ENCODE data around the gene APOA1.

Gene APOA1

DNA sequence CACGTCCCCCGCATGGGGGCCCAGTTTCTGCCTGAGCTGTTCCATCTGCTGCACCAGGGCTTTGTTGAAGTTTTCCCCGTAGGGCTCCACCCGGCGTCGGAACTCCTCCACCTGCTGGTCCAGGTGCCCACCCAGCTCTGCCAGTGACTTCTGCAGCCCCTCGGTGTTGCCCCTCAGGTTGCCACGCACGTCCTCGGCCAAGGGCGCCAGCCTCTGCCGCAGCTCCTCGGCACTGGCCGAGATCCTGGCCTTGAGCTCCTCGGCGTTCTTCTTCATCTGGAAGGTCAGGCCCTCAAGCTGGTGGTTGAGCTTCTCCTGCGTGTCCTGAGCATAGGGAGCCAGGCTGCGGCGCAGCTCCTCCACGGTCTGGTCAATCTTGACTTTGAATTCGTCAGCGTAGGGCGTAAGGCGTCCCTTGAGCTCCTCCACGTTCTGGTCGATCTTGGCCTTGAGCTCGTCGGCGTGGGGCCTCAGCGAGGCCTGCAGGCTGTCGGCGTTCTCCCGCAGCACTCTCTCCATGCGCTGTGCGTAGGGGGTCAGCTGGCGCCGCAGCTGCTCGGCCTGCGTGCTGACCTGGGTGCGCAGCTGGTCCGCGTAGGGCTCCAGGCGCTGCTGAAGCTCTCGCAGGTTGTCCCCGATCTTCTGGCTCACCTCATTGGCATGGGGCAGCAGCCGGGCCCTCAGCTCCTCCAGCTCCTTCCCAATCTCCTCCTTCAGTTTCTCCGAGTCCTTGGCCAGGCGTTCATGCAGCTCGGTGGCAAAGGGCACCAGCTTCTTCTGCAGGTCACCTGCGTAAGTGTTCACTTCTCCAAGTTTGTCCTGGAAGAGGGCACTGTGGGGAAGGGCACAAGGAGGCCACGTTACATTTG lies 16.1 kb downstream of the APOA1 start:
- Histone ChIP-seq H3K27ac (ENCODE audit: low read depth, low read length) (no peak overlapping the region), H3K9ac (ENCODE audit: low read depth in 1 of 2, low read length in 2 of 2) (peak overlapping the region; percentile 12 to 42), H3K4me3 (ENCODE audit: low read depth in 1 of 2, low read length in 2 of 2) (peak overlapping the region; percentile 16 to 58), H3K36me3 (ENCODE audit: control insufficient read depth in 1 of 2, insufficient read depth in 2 of 2, low read length in 2 of 2) (no peaks in the 10 kb centered on the region), H3K27me3 (ENCODE audit: control insufficient read depth in 1 of 2, insufficient read depth in 2 of 2, low read length in 2 of 2) (no peaks in the 10 kb centered on the region), H3K9me3 (ENCODE audit: control insufficient read depth in 1 of 2, low read length in 2 of 2) (no peaks in the 10 kb centered on the region), H3K4me1 (ENCODE audit: control insufficient read depth in 1 of 2, insufficient read depth in 2 of 2, low read length in 2 of 2) (peaks cover 9 to 16% of the 10 kb centered on the region in 2 donors)

DNA sequence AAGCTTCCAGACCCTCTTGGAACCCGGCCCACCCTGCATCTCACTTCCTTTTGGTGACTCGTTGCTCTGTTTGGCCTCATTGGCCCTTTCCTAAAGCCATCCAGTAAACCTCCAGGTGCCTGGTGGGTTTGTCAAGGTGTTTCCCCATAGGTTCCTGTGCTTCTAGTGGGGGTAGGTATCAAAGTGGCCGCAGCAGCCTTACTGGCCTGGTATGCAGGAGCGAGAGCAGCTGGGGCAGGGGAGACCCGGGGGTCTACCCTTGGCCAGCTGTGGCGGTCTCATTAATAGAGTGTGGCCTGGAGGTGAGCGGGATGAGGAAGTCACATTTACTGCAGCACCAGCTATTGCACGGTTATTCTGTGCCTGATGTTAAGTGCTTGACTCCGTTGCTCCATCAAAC lies 18.4 kb downstream of the APOA1 start:
- no peaks in the 10 kb centered on the region for H3K27me3 ChIP-seq (ENCODE audit: control insufficient read depth in 1 of 2, insufficient read depth in 2 of 2, low read length in 2 of 2)
- H3K9me3 ChIP-seq (ENCODE audit: control insufficient read depth in 1 of 2, low read length in 2 of 2): no peaks in the 10 kb centered on the region
- H3K4me3 ChIP-seq (ENCODE audit: low read depth in 1 of 2, low read length in 2 of 2): no peak overlapping the region
- no peaks in the 10 kb centered on the region for H3K36me3 ChIP-seq (ENCODE audit: control insufficient read depth in 1 of 2, insufficient read depth in 2 of 2, low read length in 2 of 2)
- H3K9ac ChIP-seq (ENCODE audit: low read depth in 1 of 2, low read length in 2 of 2): no peak overlapping the region
- H3K4me1 ChIP-seq (ENCODE audit: control insufficient read depth in 1 of 2, insufficient read depth in 2 of 2, low read length in 2 of 2): peaks cover 2 to 13% of the 10 kb centered on the region in 2 donors
- H3K27ac ChIP-seq (ENCODE audit: low read depth, low read length): no peak overlapping the region

DNA sequence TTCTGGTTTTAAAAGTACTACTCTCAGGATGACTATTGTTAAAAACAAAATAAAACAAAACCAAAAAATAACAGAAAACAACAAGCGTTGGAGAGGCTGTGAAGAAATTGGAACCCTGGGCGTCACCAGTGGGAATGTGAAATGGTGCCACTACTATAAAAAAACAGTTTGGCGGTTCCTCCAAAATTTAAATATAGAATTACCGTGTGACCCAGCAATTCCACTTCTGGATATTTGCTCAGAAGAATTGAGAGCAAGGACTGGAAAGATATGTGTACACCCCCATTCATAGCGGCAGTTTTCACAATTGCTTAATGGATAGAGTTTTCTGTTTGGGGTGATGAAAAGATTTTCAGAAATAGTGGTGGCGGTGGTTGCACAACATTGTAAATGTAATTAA lies 22.9 kb downstream of the APOA1 start:
- no peak overlapping the region for H3K9ac ChIP-seq (ENCODE audit: low read depth in 1 of 2, low read length in 2 of 2)
- no peaks in the 10 kb centered on the region for H3K9me3 ChIP-seq (ENCODE audit: control insufficient read depth in 1 of 2, low read length in 2 of 2)
- H3K27me3 ChIP-seq (ENCODE audit: control insufficient read depth in 1 of 2, insufficient read depth in 2 of 2, low read length in 2 of 2): no peaks in the 10 kb centered on the region
- no peak overlapping the region for H3K4me3 ChIP-seq (ENCODE audit: low read depth in 1 of 2, low read length in 2 of 2)
- H3K36me3 ChIP-seq (ENCODE audit: control insufficient read depth in 1 of 2, insufficient read depth in 2 of 2, low read length in 2 of 2): no peaks in the 10 kb centered on the region
- H3K4me1 ChIP-seq (ENCODE audit: control insufficient read depth in 1 of 2, insufficient read depth in 2 of 2, low read length in 2 of 2): peaks cover 0 to 9% of the 10 kb centered on the region in 2 donors
- H3K27ac ChIP-seq (ENCODE audit: low read depth, low read length): no peak overlapping the region

DNA sequence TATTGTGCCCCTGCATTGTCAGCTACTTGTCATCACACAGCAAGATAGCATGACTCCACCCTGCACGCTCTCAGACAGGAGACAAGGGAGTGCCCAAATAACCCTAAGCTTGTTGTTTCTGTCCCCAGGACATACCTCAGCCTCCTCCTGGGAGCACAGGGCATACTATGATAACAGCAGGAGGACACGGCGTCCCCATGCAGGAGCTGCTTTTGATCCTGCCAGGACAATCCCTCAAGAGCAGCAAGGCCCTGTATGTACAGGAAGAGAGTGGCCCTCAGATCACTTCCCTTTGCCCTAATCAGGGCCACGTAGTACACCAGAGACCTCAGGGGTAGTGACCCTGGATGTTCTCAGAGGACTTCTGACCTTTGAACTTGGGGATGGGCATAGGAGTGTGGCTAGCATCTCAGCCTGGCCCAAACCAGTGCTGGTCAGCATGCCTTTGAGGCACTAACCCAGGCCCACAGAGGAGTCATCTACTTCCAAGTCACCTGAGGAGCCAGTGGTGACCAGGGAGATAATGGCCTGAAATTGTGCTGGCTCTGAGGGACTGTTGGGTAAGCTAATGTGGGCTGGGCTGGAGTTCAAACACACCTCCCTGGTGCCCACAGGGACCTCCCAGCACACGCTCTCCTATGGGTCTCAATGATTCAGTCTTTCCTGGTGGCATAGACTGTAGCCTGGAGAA lies 23.5 kb downstream of the APOA1 start:
- Histone ChIP-seq H3K4me1 (ENCODE audit: control insufficient read depth in 1 of 2, insufficient read depth in 2 of 2, low read length in 2 of 2) (peaks cover under 1 to 10% of the 10 kb centered on the region in 2 donors), H3K27me3 (ENCODE audit: control insufficient read depth in 1 of 2, insufficient read depth in 2 of 2, low read length in 2 of 2) (no peaks in the 10 kb centered on the region), H3K9me3 (ENCODE audit: control insufficient read depth in 1 of 2, low read length in 2 of 2) (no peaks in the 10 kb centered on the region), H3K4me3 (ENCODE audit: low read depth in 1 of 2, low read length in 2 of 2) (no peak overlapping the region), H3K9ac (ENCODE audit: low read depth in 1 of 2, low read length in 2 of 2) (no peak overlapping the region), H3K36me3 (ENCODE audit: control insufficient read depth in 1 of 2, insufficient read depth in 2 of 2, low read length in 2 of 2) (no peaks in the 10 kb centered on the region), H3K27ac (ENCODE audit: low read depth, low read length) (no peak overlapping the region)

DNA sequence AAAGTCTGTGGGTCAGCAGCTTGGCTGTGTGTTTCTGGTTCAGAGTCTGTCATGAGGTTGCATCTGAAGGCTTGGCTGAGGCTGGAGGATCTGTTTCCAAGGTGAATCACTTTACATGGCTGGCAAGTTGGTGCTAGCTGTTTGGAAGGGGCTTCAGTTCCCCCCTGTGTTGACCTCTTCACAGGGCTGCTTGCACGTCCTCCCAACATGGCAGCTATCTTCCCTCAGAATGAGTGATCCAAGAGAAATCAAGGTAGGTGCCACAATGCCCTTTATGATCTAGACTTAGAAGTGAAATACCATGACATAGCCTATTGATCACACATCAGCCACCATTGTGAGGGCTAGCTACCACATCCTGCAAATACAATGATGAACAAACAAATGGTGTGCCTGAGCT lies 24.3 kb downstream of the APOA1 start:
- Histone ChIP-seq H3K27me3 (ENCODE audit: control insufficient read depth in 1 of 2, insufficient read depth in 2 of 2, low read length in 2 of 2) (no peaks in the 10 kb centered on the region), H3K4me1 (ENCODE audit: control insufficient read depth in 1 of 2, insufficient read depth in 2 of 2, low read length in 2 of 2) (peaks cover 6 to 17% of the 10 kb centered on the region in 2 donors), H3K9me3 (ENCODE audit: control insufficient read depth in 1 of 2, low read length in 2 of 2) (no peaks in the 10 kb centered on the region), H3K27ac (ENCODE audit: low read depth, low read length) (no peak overlapping the region), H3K9ac (ENCODE audit: low read depth in 1 of 2, low read length in 2 of 2) (no peak overlapping the region), H3K36me3 (ENCODE audit: control insufficient read depth in 1 of 2, insufficient read depth in 2 of 2, low read length in 2 of 2) (no peaks in the 10 kb centered on the region), H3K4me3 (ENCODE audit: low read depth in 1 of 2, low read length in 2 of 2) (no peak overlapping the region)

DNA sequence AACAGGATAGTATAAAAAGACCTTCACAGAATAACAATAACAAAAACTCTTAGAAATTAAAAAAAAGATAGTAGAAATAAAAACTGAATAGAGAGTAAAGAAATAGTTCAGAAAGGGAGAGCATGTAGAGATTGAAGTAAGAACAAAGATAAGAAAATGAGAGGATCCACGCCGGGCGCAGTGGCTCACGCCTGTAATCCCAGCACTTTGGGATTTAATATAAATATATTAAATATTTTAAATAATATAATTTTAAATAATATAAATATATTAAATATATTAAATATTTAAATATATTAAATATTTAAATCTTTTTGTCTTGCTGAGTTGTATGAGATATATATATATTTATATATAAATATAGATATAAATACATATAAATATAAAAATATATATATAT lies 25.3 kb downstream of the APOA1 start:
- no peak overlapping the region for H3K4me3 ChIP-seq (ENCODE audit: low read depth in 1 of 2, low read length in 2 of 2)
- no peaks in the 10 kb centered on the region for H3K9me3 ChIP-seq (ENCODE audit: control insufficient read depth in 1 of 2, low read length in 2 of 2)
- H3K36me3 ChIP-seq (ENCODE audit: control insufficient read depth in 1 of 2, insufficient read depth in 2 of 2, low read length in 2 of 2): no peaks in the 10 kb centered on the region
- H3K27me3 ChIP-seq (ENCODE audit: control insufficient read depth in 1 of 2, insufficient read depth in 2 of 2, low read length in 2 of 2): no peaks in the 10 kb centered on the region
- no peak overlapping the region for H3K9ac ChIP-seq (ENCODE audit: low read depth in 1 of 2, low read length in 2 of 2)
- peaks cover 13 to 25% of the 10 kb centered on the region in 2 donors for H3K4me1 ChIP-seq (ENCODE audit: control insufficient read depth in 1 of 2, insufficient read depth in 2 of 2, low read length in 2 of 2)
- no peak overlapping the region for H3K27ac ChIP-seq (ENCODE audit: low read depth, low read length)

DNA sequence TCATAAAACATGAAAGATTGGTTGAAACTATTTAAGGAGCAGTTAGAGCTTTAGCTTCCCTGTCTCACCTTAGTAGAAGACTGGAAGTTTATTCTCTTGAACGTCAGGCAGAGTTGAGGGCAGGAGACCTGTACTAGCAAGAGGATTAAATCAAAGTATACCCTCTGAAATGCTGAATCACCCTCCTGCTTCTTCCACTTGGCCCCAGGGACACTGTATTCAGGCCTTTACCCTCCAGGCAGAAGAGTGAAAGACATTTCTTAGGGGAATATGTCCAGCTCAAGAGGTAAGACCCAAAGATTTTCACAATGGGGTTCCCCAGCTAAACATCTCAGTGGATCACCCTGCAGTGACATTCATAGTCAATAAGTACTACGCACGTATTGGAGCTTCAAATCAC lies 26.2 kb downstream of the APOA1 start:
- H3K27me3 ChIP-seq (ENCODE audit: control insufficient read depth in 1 of 2, insufficient read depth in 2 of 2, low read length in 2 of 2): no peaks in the 10 kb centered on the region
- no peak overlapping the region for H3K9ac ChIP-seq (ENCODE audit: low read depth in 1 of 2, low read length in 2 of 2)
- H3K36me3 ChIP-seq (ENCODE audit: control insufficient read depth in 1 of 2, insufficient read depth in 2 of 2, low read length in 2 of 2): no peaks in the 10 kb centered on the region
- H3K9me3 ChIP-seq (ENCODE audit: control insufficient read depth in 1 of 2, low read length in 2 of 2): no peaks in the 10 kb centered on the region
- no peak overlapping the region for H3K4me3 ChIP-seq (ENCODE audit: low read depth in 1 of 2, low read length in 2 of 2)
- peaks cover 20 to 22% of the 10 kb centered on the region in 2 donors for H3K4me1 ChIP-seq (ENCODE audit: control insufficient read depth in 1 of 2, insufficient read depth in 2 of 2, low read length in 2 of 2)
- H3K27ac ChIP-seq (ENCODE audit: low read depth, low read length): no peak overlapping the region

DNA sequence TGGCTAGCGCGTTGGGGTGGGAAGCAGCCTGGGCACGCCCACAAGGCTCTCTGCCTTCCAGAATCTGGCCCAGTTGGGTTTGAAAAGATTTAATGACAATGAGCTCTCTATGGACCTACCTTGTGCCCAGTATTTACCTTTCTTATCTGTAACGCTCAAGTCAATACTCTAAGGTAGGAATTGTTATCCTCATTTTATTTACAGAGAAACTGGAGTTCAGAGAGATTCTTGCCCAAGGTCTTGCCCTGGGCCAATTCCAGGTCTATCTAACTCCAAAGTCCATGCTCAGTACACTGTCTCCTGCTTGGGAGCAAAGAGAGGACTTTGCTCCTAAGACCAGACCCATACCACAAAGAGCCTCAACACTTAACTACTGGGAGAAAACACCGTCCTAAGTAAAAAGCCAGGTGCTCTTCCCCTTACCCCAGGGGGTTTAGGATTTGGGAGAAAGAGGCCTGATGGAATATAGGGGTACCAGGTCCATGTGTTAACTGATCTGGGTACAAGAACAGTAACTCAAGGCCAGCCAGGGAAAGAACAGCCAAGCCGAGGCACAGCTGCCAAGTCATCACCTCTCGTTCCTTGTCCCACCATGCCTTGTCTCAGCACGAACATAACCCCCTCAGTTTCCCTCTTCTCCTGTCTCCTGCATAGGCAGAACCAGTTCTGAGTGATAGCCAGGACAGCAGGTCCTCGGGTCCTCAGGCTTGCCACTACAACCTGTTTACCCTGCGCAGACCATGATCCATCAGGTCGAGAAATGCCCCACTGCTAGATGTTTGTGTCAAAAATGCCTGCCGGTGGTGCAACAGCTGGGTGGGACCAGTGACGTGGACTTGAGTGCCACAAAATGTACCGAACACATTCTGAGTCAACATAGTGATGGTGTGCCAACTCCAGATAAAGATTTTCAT lies 28.9 kb downstream of the APOA1 start:
- peak overlapping the region; percentile 44 to 48 for H3K9ac ChIP-seq (ENCODE audit: low read depth in 1 of 2, low read length in 2 of 2)
- H3K4me1 ChIP-seq (ENCODE audit: control insufficient read depth in 1 of 2, insufficient read depth in 2 of 2, low read length in 2 of 2): peaks cover 16 to 20% of the 10 kb centered on the region in 2 donors
- peak overlapping the region; percentile 69 for H3K27ac ChIP-seq (ENCODE audit: low read depth, low read length)

DNA sequence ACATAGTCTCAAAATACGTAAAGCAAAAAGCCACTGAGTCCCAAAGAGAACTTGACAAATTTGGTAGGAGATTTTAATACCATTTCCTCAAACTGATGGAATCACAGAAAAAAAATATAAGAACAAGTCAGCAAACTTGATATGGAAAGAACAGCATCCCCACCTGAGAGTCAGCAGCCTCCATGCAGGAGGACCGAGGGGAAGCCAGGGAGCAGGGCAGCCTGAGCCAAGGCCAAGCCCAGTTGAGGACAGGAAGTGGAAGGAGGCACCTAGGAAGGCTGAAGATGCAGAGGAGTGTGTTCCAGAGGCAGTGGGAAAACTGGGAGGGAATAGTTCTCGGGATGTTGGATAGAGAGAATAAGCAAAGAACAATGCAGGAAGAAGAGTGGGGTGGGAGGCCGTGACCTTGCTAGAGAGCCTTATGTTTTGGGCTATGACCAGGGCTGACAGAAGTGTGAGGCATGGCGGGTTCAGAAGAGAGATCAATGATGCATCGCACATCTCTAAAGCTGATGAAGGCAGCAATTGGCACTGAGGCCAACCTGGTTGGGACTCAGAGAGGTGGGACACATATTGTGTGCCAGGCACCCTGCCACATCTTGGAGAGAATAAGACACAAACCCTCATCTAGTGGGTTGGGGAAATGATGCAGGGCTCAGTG lies 29.7 kb downstream of the APOA1 start:
- no peaks in the 10 kb centered on the region for H3K27me3 ChIP-seq (ENCODE audit: control insufficient read depth in 1 of 2, insufficient read depth in 2 of 2, low read length in 2 of 2)
- no peak overlapping the region for H3K4me3 ChIP-seq (ENCODE audit: low read depth in 1 of 2, low read length in 2 of 2)
- no peaks in the 10 kb centered on the region for H3K36me3 ChIP-seq (ENCODE audit: control insufficient read depth in 1 of 2, insufficient read depth in 2 of 2, low read length in 2 of 2)
- H3K9me3 ChIP-seq (ENCODE audit: control insufficient read depth in 1 of 2, low read length in 2 of 2): no peaks in the 10 kb centered on the region
- no peak overlapping the region for H3K9ac ChIP-seq (ENCODE audit: low read depth in 1 of 2, low read length in 2 of 2)
- peaks cover 16 to 20% of the 10 kb centered on the region in 2 donors for H3K4me1 ChIP-seq (ENCODE audit: control insufficient read depth in 1 of 2, insufficient read depth in 2 of 2, low read length in 2 of 2)
- peak overlapping the region; percentile 69 for H3K27ac ChIP-seq (ENCODE audit: low read depth, low read length)

More for the DNA sequence above, 28.9 kb downstream of the APOA1 start:
- Histone ChIP-seq H3K36me3 (ENCODE audit: control insufficient read depth in 1 of 2, insufficient read depth in 2 of 2, low read length in 2 of 2) (no peaks in the 10 kb centered on the region), H3K27me3 (ENCODE audit: control insufficient read depth in 1 of 2, insufficient read depth in 2 of 2, low read length in 2 of 2) (no peaks in the 10 kb centered on the region), H3K9me3 (ENCODE audit: control insufficient read depth in 1 of 2, low read length in 2 of 2) (no peaks in the 10 kb centered on the region), H3K4me3 (ENCODE audit: low read depth in 1 of 2, low read length in 2 of 2) (peak overlapping the region in 1 of 2 donors; percentile 54)

Data from duodenal mucosa (tissue), 2 donors.